SK-N-SH (cell line): ENCODE measurements around the gene TTYH3. TPM values are rescaled to one million over a fixed set of nuclear protein-coding genes. Genes with fewer than 3 reads are reported as not detected.

Source experiments
- CTCF ChIA-PET: fragments of 300-600, 350-600 bp; formaldehyde crosslinking; extraction: SDS; loops from one replicate; lab custom pipeline; 2021; lab: Yijun Ruan, JAX
- POLR2A ChIA-PET: fragments of 350-600 bp; sonication (Branson Sonifier 250); formaldehyde crosslinking; extraction: SDS; loops from one replicate; lab custom pipeline; 2020; ENCODE audit warnings: antibody characterized with exemption, inconsistent platforms; lab: Yijun Ruan, JAX
- DNase-seq: peaks from one replicate; pipeline ENCODE4 v3.0.0; 2012
- H2AFZ ChIP-seq: fragments of 200-600 bp; sonication (generic); 2 replicates; pipeline ENCODE4 v1.8.1; 2016; ENCODE audit warnings: antibody characterized with exemption, mild to moderate bottlenecking, low read depth
- H3F3A ChIP-seq: fragments of 200-600 bp; sonication (generic); replicated peaks from 2 replicates; pipeline ENCODE3; 2016; ENCODE audit warnings: antibody characterized with exemption, mild to moderate bottlenecking; ENCODE audit not compliant: insufficient read depth
- H3K27ac ChIP-seq, 2 experiments: fragments of 200-500 bp in 1 of 2; fragments of 200-600 bp in 1 of 2; sonication (Bioruptor generic) in 1 of 2; sonication (generic), shearing (Covaris generic) in 1 of 2; 2 replicates each; pipeline versions ENCODE4 v1.5.1 to v1.6.1; 2014 to 2016; ENCODE audit warnings: low read depth in 2 of 2, inconsistent platforms in 1 of 2, low read length in 1 of 2, mild to moderate bottlenecking in 1 of 2, mixed read lengths in 1 of 2
- H3K27me3 ChIP-seq: fragments of 200-600 bp; sonication (generic), shearing (Covaris generic); 2 replicates; pipeline ENCODE4 v1.6.1; 2016; ENCODE audit warnings: mixed run types; ENCODE audit not compliant: insufficient read depth
- H3K36me3 ChIP-seq, 2 experiments: fragments of 200-500 bp in 1 of 2; fragments of 200-600 bp in 1 of 2; sonication (Bioruptor generic) in 1 of 2; sonication (generic) in 1 of 2; replicated peaks in 1 of 2; 2 replicates each; pipeline versions ENCODE3 to v1.5.1; 2014 to 2016; ENCODE audit warnings: low read length in 1 of 2, mild to moderate bottlenecking in 1 of 2; ENCODE audit not compliant: insufficient read depth in 2 of 2, control insufficient read depth in 1 of 2
- H3K4me1 ChIP-seq, 2 experiments: fragments of 200-500 bp in 1 of 2; fragments of 200-600 bp in 1 of 2; sonication (Bioruptor generic) in 1 of 2; sonication (generic), shearing (Covaris generic) in 1 of 2; 2 replicates each; pipeline versions ENCODE4 v1.5.1 to v1.6.1; 2014 to 2016; ENCODE audit warnings: low read depth in 1 of 2, low read length in 1 of 2, mixed run types in 1 of 2; ENCODE audit not compliant: insufficient read depth in 2 of 2, control insufficient read depth in 1 of 2
- H3K4me2 ChIP-seq: fragments of 200-600 bp; sonication (generic), shearing (Covaris generic); 2 replicates; pipeline ENCODE4 v1.6.1; 2017; ENCODE audit warnings: mixed run types
- H3K4me3 ChIP-seq, 2 experiments: fragments of 200-500 bp in 1 of 2; fragments of 200-600 bp in 1 of 2; sonication (Bioruptor generic) in 1 of 2; sonication (generic), shearing (Covaris generic) in 1 of 2; 2 replicates each; pipeline versions ENCODE4 v1.5.1 to v1.8.1; 2014 to 2016; ENCODE audit warnings: low read depth in 2 of 2, inconsistent platforms in 1 of 2, low read length in 1 of 2, mild to moderate bottlenecking in 1 of 2, mixed read lengths in 1 of 2, moderate library complexity in 1 of 2
- H3K79me2 ChIP-seq: fragments of 200-600 bp; sonication (generic); 2 replicates; pipeline ENCODE4 v1.8.1; 2017; ENCODE audit warnings: mild to moderate bottlenecking; ENCODE audit not compliant: insufficient read depth
- H3K9ac ChIP-seq: fragments of 200-600 bp; sonication (generic); 2 replicates; pipeline ENCODE4 v1.6.1; 2017; ENCODE audit warnings: mixed run types
- H3K9me2 ChIP-seq: fragments of 200-600 bp; sonication (generic); 2 replicates; pipeline ENCODE4 v1.6.1; 2017; ENCODE audit warnings: mixed run types
- H3K9me3 ChIP-seq: fragments of 200-600 bp; sonication (generic); 2 replicates; pipeline ENCODE4 v1.6.1; 2017; ENCODE audit warnings: mixed run types, mild to moderate bottlenecking, moderate library complexity
- H4K20me1 ChIP-seq: fragments of 200-600 bp; sonication (generic); 2 replicates; pipeline ENCODE4 v1.6.1; 2017; ENCODE audit warnings: mild to moderate bottlenecking, mixed run types; ENCODE audit not compliant: insufficient read depth
- ELF1 ChIP-seq: IDR thresholded peaks from 2 replicates; pipeline ENCODE4 v1.4.0; 2012
- EZH2phosphoT487 ChIP-seq: fragments of 200-600 bp; sonication (generic); IDR thresholded peaks from 2 replicates; pipeline ENCODE4 v1.6.1; 2017; ENCODE audit warnings: low read depth, mixed run types, mild to moderate bottlenecking, antibody characterized with exemption, moderate library complexity, borderline replicate concordance
- FOSL2 ChIP-seq: IDR thresholded peaks from 2 replicates; pipeline ENCODE4 v1.4.0; 2012; ENCODE audit warnings: low read depth, mild to moderate bottlenecking, moderate library complexity, borderline replicate concordance
- FOXJ3 ChIP-seq: sonication (generic); formaldehyde crosslinking; IDR thresholded peaks from 2 replicates; pipeline ENCODE4 v1.5.1; 2020; ENCODE audit warnings: mild to moderate bottlenecking, missing genetic modification reagents
- FOXM1 ChIP-seq: IDR thresholded peaks from 2 replicates; pipeline ENCODE4 v1.4.0; 2012; ENCODE audit warnings: low read depth, mild to moderate bottlenecking
- GABPA ChIP-seq: IDR thresholded peaks from 2 replicates; pipeline ENCODE4 v1.4.0; 2012; ENCODE audit warnings: low read depth, mild to moderate bottlenecking
- JUND ChIP-seq: IDR thresholded peaks from 2 replicates; pipeline ENCODE4 v1.4.0; 2012
- MEF2A ChIP-seq: IDR thresholded peaks from 2 replicates; pipeline ENCODE4 v1.4.0; 2012; ENCODE audit warnings: low read depth, borderline replicate concordance
- MXI1 ChIP-seq: IDR thresholded peaks from 2 replicates; pipeline ENCODE4 v1.6.1; 2012; ENCODE audit warnings: mild to moderate bottlenecking, low read depth, low read length, improper control_type of control experiment
- NRF1 ChIP-seq: IDR thresholded peaks from 2 replicates; pipeline ENCODE4 v1.6.1; 2012; ENCODE audit warnings: low read depth, mild to moderate bottlenecking, low read length
- RCOR1 ChIP-seq: fragments of 150-350 bp; IDR thresholded peaks from 2 replicates; pipeline ENCODE4 v1.6.1; 2017; ENCODE audit warnings: antibody characterized with exemption, low read length
- RXRA ChIP-seq: IDR thresholded peaks from 2 replicates; pipeline ENCODE4 v1.4.0; 2012; ENCODE audit warnings: low read depth, mild to moderate bottlenecking, borderline replicate concordance
- SIN3A ChIP-seq: IDR thresholded peaks from 2 replicates; pipeline ENCODE4 v1.6.1; 2012; ENCODE audit warnings: low read depth, mild to moderate bottlenecking, low read length, moderate library complexity, borderline replicate concordance
- SMC3 ChIP-seq: IDR thresholded peaks from 2 replicates; pipeline ENCODE4 v1.6.1; 2012; ENCODE audit warnings: low read depth, low read length, improper control_type of control experiment
- YY1 ChIP-seq: IDR thresholded peaks from 2 replicates; pipeline ENCODE4 v1.4.0; 2012; ENCODE audit warnings: low read depth, mild to moderate bottlenecking
- WGBS: methylation state at CpG from one replicate; pipeline ENCODE4 v1.1.6; 2017; ENCODE audit warnings: low lambda C conversion rate; 5-methylcytosine and 5-hydroxymethylcytosine counted together
- polyA plus RNA-seq, 3 experiments: library from polyadenylated mRNA; depleted of rRNA; stranded (reverse); fragments of >200 nt; gene quantifications; 2 replicates each; pipeline ENCODE4 v1.2.3, GENCODE V29; 2012
- TF ChIP-seq, protein P1 (sequence below): IDR thresholded peaks from 2 replicates; pipeline ENCODE4 v1.4.0; 2012; ENCODE audit warnings: low read depth, borderline replicate concordance
- TF ChIP-seq, protein P2 (sequence below): IDR thresholded peaks from 2 replicates; pipeline ENCODE4 v1.4.0; 2012; ENCODE audit warnings: low read depth, borderline replicate concordance
- TF ChIP-seq, protein P3 (sequence below): IDR thresholded peaks from 2 replicates; pipeline ENCODE4; 2012

TTYH3 gene, protein sequence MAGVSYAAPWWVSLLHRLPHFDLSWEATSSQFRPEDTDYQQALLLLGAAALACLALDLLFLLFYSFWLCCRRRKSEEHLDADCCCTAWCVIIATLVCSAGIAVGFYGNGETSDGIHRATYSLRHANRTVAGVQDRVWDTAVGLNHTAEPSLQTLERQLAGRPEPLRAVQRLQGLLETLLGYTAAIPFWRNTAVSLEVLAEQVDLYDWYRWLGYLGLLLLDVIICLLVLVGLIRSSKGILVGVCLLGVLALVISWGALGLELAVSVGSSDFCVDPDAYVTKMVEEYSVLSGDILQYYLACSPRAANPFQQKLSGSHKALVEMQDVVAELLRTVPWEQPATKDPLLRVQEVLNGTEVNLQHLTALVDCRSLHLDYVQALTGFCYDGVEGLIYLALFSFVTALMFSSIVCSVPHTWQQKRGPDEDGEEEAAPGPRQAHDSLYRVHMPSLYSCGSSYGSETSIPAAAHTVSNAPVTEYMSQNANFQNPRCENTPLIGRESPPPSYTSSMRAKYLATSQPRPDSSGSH
- polyA plus RNA-seq (2012; rRNA removed): 65.3 and 105 TPM in 2 replicates
- polyA plus RNA-seq (2012; cell fraction: cytosol; rRNA removed): 44.6 and 83.8 TPM in 2 replicates
- polyA plus RNA-seq (2012; cell fraction: nucleus; rRNA removed): 139 and 151 TPM in 2 replicates

DNA sequence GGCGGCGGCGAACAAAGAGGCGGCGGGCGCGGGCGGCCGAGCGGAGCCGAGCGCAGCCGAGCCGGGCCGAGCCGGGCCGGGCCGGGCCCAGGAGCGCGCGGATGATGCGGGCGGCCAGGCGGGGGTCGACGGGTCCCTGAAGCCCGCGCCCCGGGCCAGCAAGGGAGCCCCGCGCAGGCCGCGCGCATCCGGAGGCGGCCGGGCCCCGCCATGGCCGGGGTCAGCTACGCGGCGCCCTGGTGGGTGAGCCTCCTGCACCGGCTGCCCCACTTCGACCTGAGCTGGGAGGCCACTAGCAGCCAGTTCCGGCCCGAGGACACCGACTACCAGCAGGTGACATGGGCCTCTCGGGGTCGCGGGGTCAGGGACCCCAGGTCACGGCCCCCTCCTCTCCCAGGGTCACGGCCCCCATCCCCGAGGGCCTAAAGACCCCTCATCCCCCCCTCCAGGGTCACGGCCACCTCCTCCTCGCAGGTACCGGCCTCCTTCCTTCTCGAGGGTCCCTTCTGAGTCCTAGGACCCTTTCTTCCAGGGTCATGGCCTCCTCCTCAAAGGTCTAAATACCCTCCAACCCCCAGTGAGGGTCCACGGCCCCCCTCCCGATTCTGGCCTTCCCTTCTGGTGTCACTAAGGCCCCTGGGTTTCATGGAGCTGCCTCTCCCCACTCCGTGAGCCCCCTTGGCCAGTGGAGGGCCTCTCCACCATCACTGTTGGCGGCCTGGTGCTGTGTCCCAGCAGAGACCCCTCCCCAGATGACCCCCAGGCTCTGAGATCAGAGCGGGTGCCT, at the start of gene TTYH3:
TSS of gene TTYH3 (plus strand) at position 41 of the 787 bp plus-strand sequence. CDS start at position 211, 170 bp downstream.
- Histone ChIP-seq H3K4me2 (peak within 1 kb of the TSS; percentile 98), H3K79me2 (peaks cover 53% of the 10 kb centered on the region), H3K27me3 (no peaks in the 10 kb centered on the region), H3K36me3 (peaks cover 0 to 14% of the 10 kb centered on the region in 2 experiments), H2AFZ (peak within 1 kb of the TSS; percentile 27; the same call in 1 of the 2 replicates), H4K20me1 (peaks cover 44% of the 10 kb centered on the region), H3K4me1 (peaks cover 11 to 65% of the 10 kb centered on the region in 2 experiments; a peak in 2 of 4 replicates), H3K9me2 (no peaks in the 10 kb centered on the region), H3K27ac (peak within 1 kb of the TSS; percentile 89 to 92), H3K9me3 (no peaks in the 10 kb centered on the region), H3F3A (peaks cover 21% of the 10 kb centered on the region), H3K9ac (peak within 1 kb of the TSS; percentile 85), H3K4me3 (peak within 1 kb of the TSS; percentile 77 to 94)
- CTCF ChIA-PET: interaction anchor here (0.7 to 10.4 kb wide), 10 partner anchors 11 to 181 kb away, joined by 3 to 54 read pairs (median 4); no protein-coding TSS in a partner anchor
- POLR2A ChIA-PET: interaction anchor here (0.6 to 1.4 kb wide), 8 partner anchors 8 to 87 kb away, joined by 3 to 8 read pairs (median 4); partner anchors contain the start of gene BRAT1
- peak; percentile 66 for DNase-seq
- TF ChIP-seq SIN3A (0 out of 2 replicates have a peak, but pooled peaks have one; percentile 24), YY1 (0 out of 2 replicates have a peak, but pooled peaks have one; percentile 27), FOSL2 (no peak), FOXJ3 (CRISPR knock-in tag) (peak; percentile 62; the same call in 1 of the 2 replicates), EZH2phosphoT487 (no peak)
- WGBS: under 1% methylated on average over 25 of the region's 62 CpGs

DNA sequence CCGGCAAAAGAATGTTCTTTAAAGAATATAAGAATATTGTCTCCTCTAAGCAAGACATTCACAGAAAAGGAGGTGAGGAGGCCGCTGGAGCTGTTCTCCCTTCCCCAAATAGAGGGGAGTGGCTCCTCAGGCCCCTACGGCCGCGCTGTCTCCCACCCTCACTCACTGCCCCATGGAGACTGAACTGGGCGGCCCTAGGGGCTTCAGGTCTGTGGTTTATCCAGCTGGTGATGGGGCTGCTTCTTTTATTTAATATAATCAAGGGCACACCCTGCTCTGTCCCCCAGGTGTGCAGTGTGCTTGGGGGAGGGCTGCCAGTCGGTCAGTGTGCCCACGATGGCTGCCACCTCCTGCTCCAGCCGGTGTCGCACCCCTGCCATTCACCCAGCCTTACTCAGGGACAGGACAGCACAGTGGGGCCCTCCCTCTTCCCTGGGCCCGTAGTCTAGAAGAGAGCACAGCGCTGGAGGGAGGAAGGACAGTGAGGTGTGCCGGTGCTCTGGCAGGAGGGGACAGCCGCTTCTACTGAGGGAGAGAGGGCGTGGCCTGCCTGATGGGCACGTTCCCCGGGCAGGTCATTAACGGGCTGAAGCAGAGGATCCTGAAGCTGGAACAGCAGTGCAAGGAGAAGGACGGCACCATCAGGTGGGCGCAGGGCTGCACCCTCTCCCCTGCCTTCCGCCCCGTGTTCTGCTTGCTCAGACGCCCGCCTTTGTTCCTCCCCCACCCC, 49.6 kb upstream of the TTYH3 start:
- H3K4me2 ChIP-seq: no peak overlapping the region
- no peak overlapping the region for H2AFZ ChIP-seq
- TF ChIP-seq FOXJ3 (CRISPR knock-in tag): no peak
- TF ChIP-seq, protein P1, sequence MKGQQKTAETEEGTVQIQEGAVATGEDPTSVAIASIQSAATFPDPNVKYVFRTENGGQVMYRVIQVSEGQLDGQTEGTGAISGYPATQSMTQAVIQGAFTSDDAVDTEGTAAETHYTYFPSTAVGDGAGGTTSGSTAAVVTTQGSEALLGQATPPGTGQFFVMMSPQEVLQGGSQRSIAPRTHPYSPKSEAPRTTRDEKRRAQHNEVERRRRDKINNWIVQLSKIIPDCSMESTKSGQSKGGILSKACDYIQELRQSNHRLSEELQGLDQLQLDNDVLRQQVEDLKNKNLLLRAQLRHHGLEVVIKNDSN: no peak
- TF ChIP-seq MEF2A: no peak
- TF ChIP-seq MXI1: no peak
- TF ChIP-seq, protein P2, sequence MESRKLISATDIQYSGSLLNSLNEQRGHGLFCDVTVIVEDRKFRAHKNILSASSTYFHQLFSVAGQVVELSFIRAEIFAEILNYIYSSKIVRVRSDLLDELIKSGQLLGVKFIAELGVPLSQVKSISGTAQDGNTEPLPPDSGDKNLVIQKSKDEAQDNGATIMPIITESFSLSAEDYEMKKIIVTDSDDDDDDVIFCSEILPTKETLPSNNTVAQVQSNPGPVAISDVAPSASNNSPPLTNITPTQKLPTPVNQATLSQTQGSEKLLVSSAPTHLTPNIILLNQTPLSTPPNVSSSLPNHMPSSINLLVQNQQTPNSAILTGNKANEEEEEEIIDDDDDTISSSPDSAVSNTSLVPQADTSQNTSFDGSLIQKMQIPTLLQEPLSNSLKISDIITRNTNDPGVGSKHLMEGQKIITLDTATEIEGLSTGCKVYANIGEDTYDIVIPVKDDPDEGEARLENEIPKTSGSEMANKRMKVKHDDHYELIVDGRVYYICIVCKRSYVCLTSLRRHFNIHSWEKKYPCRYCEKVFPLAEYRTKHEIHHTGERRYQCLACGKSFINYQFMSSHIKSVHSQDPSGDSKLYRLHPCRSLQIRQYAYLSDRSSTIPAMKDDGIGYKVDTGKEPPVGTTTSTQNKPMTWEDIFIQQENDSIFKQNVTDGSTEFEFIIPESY: no peak
- TF ChIP-seq FOXM1: no peak
- no peak for TF ChIP-seq FOSL2
- TF ChIP-seq SMC3: no peak
- TF ChIP-seq GABPA: no peak
- no peak for TF ChIP-seq NRF1
- TF ChIP-seq RXRA: no peak
- TF ChIP-seq SIN3A: no peak
- TF ChIP-seq, protein P3, sequence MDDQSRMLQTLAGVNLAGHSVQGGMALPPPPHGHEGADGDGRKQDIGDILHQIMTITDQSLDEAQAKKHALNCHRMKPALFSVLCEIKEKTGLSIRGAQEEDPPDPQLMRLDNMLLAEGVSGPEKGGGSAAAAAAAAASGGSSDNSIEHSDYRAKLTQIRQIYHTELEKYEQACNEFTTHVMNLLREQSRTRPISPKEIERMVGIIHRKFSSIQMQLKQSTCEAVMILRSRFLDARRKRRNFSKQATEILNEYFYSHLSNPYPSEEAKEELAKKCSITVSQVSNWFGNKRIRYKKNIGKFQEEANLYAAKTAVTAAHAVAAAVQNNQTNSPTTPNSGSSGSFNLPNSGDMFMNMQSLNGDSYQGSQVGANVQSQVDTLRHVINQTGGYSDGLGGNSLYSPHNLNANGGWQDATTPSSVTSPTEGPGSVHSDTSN: no peak
- no peak for TF ChIP-seq RCOR1
- TF ChIP-seq ELF1: no peak
- TF ChIP-seq JUND: no peak
- TF ChIP-seq, all 33 proteins: peak for 0
- no peaks in the 10 kb centered on the region for H4K20me1 ChIP-seq
- no peaks in the 10 kb centered on the region for H3K9me3 ChIP-seq
- ChIA-PET POLR2A (no interaction called here), CTCF (interaction anchor here (0.8 to 1.2 kb wide), 2 partner anchors 8 to 24 kb away, joined by 3 read pairs; no protein-coding TSS in a partner anchor)
- no peaks in the 10 kb centered on the region for H3K4me1 ChIP-seq
- H3K36me3 ChIP-seq: peaks cover 20 to 21% of the 10 kb centered on the region in 2 experiments
- no peak overlapping the region for H3K9ac ChIP-seq
- H3K27ac ChIP-seq: no peak overlapping the region
- WGBS: 92% methylated on average over 22 of the region's 24 CpGs
- no peak for DNase-seq
- H3K27me3 ChIP-seq: no peaks in the 10 kb centered on the region
- no peaks in the 10 kb centered on the region for H3F3A ChIP-seq
- H3K79me2 ChIP-seq: no peaks in the 10 kb centered on the region
- H3K9me2 ChIP-seq: no peaks in the 10 kb centered on the region
- no peak overlapping the region for H3K4me3 ChIP-seq
